ENCODE data around the gene ATXN2L.
A peak's percentile ranks its signal among the peaks of the same experiment; 100 is the strongest.

The ATXN2L gene

GRCh38 chr16:28869201-28869600 is 46.4 kb downstream of the ATXN2L start:
- Histone ChIP-seq H3K4me1 (ENCODE audit: control insufficient read depth, insufficient read depth, low read length, unreplicated experiment) (peaks cover 8% of the 10 kb centered on the region), H3K27me3 (ENCODE audit: insufficient read depth, low read length) (no peaks in the 10 kb centered on the region), H3K36me3 (ENCODE audit: insufficient read depth, low read length) (0 out of 2 replicates have a peak, but pooled peaks cover 6% of the 10 kb centered on the region), H3K4me3 (ENCODE audit: low read depth, low read length) (no peak overlapping the region), H2AFZ (ENCODE audit: low read length, unreplicated experiment) (no peak overlapping the region), H3K79me2 (ENCODE audit: control insufficient read depth, insufficient read depth, low read length, unreplicated experiment) (peaks cover 16% of the 10 kb centered on the region), H3K27ac (ENCODE audit: low read depth, low read length) (no peak overlapping the region)

- H3K36me3 ChIP-seq (ENCODE audit: insufficient read depth, low read length): 0 out of 2 replicates have a peak, but pooled peaks cover 2% of the 10 kb centered on the region
Observed at GRCh38 chr16:28872952-28873351, 50.2 kb downstream of the ATXN2L start.

GRCh38 chr16:28873543-28874201 is 50.9 kb downstream of the ATXN2L start:
- Histone ChIP-seq H3K36me3 (ENCODE audit: insufficient read depth, low read length) (0 out of 2 replicates have a peak, but pooled peaks cover 2% of the 10 kb centered on the region), H2AFZ (ENCODE audit: low read length, unreplicated experiment) (no peak overlapping the region), H3K4me1 (ENCODE audit: control insufficient read depth, insufficient read depth, low read length, unreplicated experiment) (no peaks in the 10 kb centered on the region), H3K4me3 (ENCODE audit: low read depth, low read length) (no peak overlapping the region), H3K27ac (ENCODE audit: low read depth, low read length) (no peak overlapping the region), H3K27me3 (ENCODE audit: insufficient read depth, low read length) (no peaks in the 10 kb centered on the region), H3K79me2 (ENCODE audit: control insufficient read depth, insufficient read depth, low read length, unreplicated experiment) (no peaks in the 10 kb centered on the region)

More at GRCh38 chr16:28872952-28873351, 50.2 kb downstream of the ATXN2L start:
- Histone ChIP-seq H3K4me3 (ENCODE audit: low read depth, low read length) (no peak overlapping the region), H3K27ac (ENCODE audit: low read depth, low read length) (no peak overlapping the region), H3K4me1 (ENCODE audit: control insufficient read depth, insufficient read depth, low read length, unreplicated experiment) (no peaks in the 10 kb centered on the region), H3K79me2 (ENCODE audit: control insufficient read depth, insufficient read depth, low read length, unreplicated experiment) (no peaks in the 10 kb centered on the region), H3K27me3 (ENCODE audit: insufficient read depth, low read length) (no peaks in the 10 kb centered on the region), H2AFZ (ENCODE audit: low read length, unreplicated experiment) (no peak overlapping the region)

GRCh38 chr16:28874406-28874805 is 51.6 kb downstream of the ATXN2L start:
- H3K36me3 ChIP-seq (ENCODE audit: insufficient read depth, low read length): 0 out of 2 replicates have a peak, but pooled peaks cover under 1% of the 10 kb centered on the region
- no peak overlapping the region for H2AFZ ChIP-seq (ENCODE audit: low read length, unreplicated experiment)
- H3K4me3 ChIP-seq (ENCODE audit: low read depth, low read length): no peak overlapping the region
- no peaks in the 10 kb centered on the region for H3K4me1 ChIP-seq (ENCODE audit: control insufficient read depth, insufficient read depth, low read length, unreplicated experiment)
- H3K79me2 ChIP-seq (ENCODE audit: control insufficient read depth, insufficient read depth, low read length, unreplicated experiment): peaks cover 2% of the 10 kb centered on the region
- no peak overlapping the region for H3K27ac ChIP-seq (ENCODE audit: low read depth, low read length)
- no peaks in the 10 kb centered on the region for H3K27me3 ChIP-seq (ENCODE audit: insufficient read depth, low read length)

GRCh38 chr16:28875134-28876018 is 52.6 kb downstream of the ATXN2L start:
- no peaks in the 10 kb centered on the region for H3K27me3 ChIP-seq (ENCODE audit: insufficient read depth, low read length)
- no peaks in the 10 kb centered on the region for H3K4me1 ChIP-seq (ENCODE audit: control insufficient read depth, insufficient read depth, low read length, unreplicated experiment)
- no peak overlapping the region for H3K4me3 ChIP-seq (ENCODE audit: low read depth, low read length)
- no peak overlapping the region for H3K27ac ChIP-seq (ENCODE audit: low read depth, low read length)
- no peak overlapping the region for H2AFZ ChIP-seq (ENCODE audit: low read length, unreplicated experiment)
- no peaks in the 10 kb centered on the region for H3K36me3 ChIP-seq (ENCODE audit: insufficient read depth, low read length)
- peaks cover 2% of the 10 kb centered on the region for H3K79me2 ChIP-seq (ENCODE audit: control insufficient read depth, insufficient read depth, low read length, unreplicated experiment)

GRCh38 chr16:28876019-28876659 is 53.3 kb downstream of the ATXN2L start:
- no peak overlapping the region for H3K4me3 ChIP-seq (ENCODE audit: low read depth, low read length)
- H2AFZ ChIP-seq (ENCODE audit: low read length, unreplicated experiment): no peak overlapping the region
- no peaks in the 10 kb centered on the region for H3K27me3 ChIP-seq (ENCODE audit: insufficient read depth, low read length)
- H3K4me1 ChIP-seq (ENCODE audit: control insufficient read depth, insufficient read depth, low read length, unreplicated experiment): no peaks in the 10 kb centered on the region
- peaks cover 2% of the 10 kb centered on the region for H3K79me2 ChIP-seq (ENCODE audit: control insufficient read depth, insufficient read depth, low read length, unreplicated experiment)
- no peak overlapping the region for H3K27ac ChIP-seq (ENCODE audit: low read depth, low read length)
- H3K36me3 ChIP-seq (ENCODE audit: insufficient read depth, low read length): no peaks in the 10 kb centered on the region

- no peaks in the 10 kb centered on the region for H3K27me3 ChIP-seq (ENCODE audit: insufficient read depth, low read length)
- H3K4me3 ChIP-seq (ENCODE audit: low read depth, low read length): no peak overlapping the region
- H3K36me3 ChIP-seq (ENCODE audit: insufficient read depth, low read length): no peaks in the 10 kb centered on the region
- no peak overlapping the region for H2AFZ ChIP-seq (ENCODE audit: low read length, unreplicated experiment)
- no peak overlapping the region for H3K27ac ChIP-seq (ENCODE audit: low read depth, low read length)
- H3K4me1 ChIP-seq (ENCODE audit: control insufficient read depth, insufficient read depth, low read length, unreplicated experiment): no peaks in the 10 kb centered on the region
- peaks cover 2% of the 10 kb centered on the region for H3K79me2 ChIP-seq (ENCODE audit: control insufficient read depth, insufficient read depth, low read length, unreplicated experiment)
Observed at GRCh38 chr16:28876973-28877654, 54.3 kb downstream of the ATXN2L start.

- H3K27ac ChIP-seq (ENCODE audit: low read depth, low read length): no peak overlapping the region
- H3K27me3 ChIP-seq (ENCODE audit: insufficient read depth, low read length): no peaks in the 10 kb centered on the region
- H3K79me2 ChIP-seq (ENCODE audit: control insufficient read depth, insufficient read depth, low read length, unreplicated experiment): peaks cover 2% of the 10 kb centered on the region
- H3K36me3 ChIP-seq (ENCODE audit: insufficient read depth, low read length): no peaks in the 10 kb centered on the region
- no peaks in the 10 kb centered on the region for H3K4me1 ChIP-seq (ENCODE audit: control insufficient read depth, insufficient read depth, low read length, unreplicated experiment)
- no peak overlapping the region for H3K4me3 ChIP-seq (ENCODE audit: low read depth, low read length)
- H2AFZ ChIP-seq (ENCODE audit: low read length, unreplicated experiment): no peak overlapping the region
Observed at GRCh38 chr16:28877655-28878000, 54.8 kb downstream of the ATXN2L start.

- Histone ChIP-seq H2AFZ (ENCODE audit: low read length, unreplicated experiment) (peak within 1 kb of the TSS; percentile 53), H3K36me3 (ENCODE audit: insufficient read depth, low read length) (no peaks in the 10 kb centered on the region), H3K79me2 (ENCODE audit: control insufficient read depth, insufficient read depth, low read length, unreplicated experiment) (peaks cover 2% of the 10 kb centered on the region), H3K4me1 (ENCODE audit: control insufficient read depth, insufficient read depth, low read length, unreplicated experiment) (no peaks in the 10 kb centered on the region), H3K4me3 (ENCODE audit: low read depth, low read length) (peak within 1 kb of the TSS; percentile 89), H3K27ac (ENCODE audit: low read depth, low read length) (no peak within 1 kb of the TSS), H3K27me3 (ENCODE audit: insufficient read depth, low read length) (no peaks in the 10 kb centered on the region)
Observed at GRCh38 chr16:28878083-28878926, 55.5 kb downstream of the ATXN2L start, which contains the start of gene ATP2A1. ATP2A1 (plus strand) TSS chr16:28878488; CDS start chr16:28878672, 184 bp downstream.

Data from ACC112 (cell line).